ENCODE results near the gene GAK.

GAK gene

GRCh38 chr4:844752-845232, 87.3 kb downstream of the GAK start:
- no peak for DNase-seq

- no peak for DNase-seq
These were observed 92.3 kb downstream of the GAK start for GRCh38 chr4:839675-840443.

GRCh38 chr4:837772-838171, 94.3 kb downstream of the GAK start:
- DNase-seq, result no peak

- DNase-seq, result no peak
These were observed 95.3 kb downstream of the GAK start for GRCh38 chr4:836750-837301.

- no peak for DNase-seq
These were observed 96.1 kb downstream of the GAK start for GRCh38 chr4:836003-836511.

GRCh38 chr4:835148-836002, 96.7 kb downstream of the GAK start:
- no peak for DNase-seq

- DNase-seq, result no peak
These were observed 97.6 kb downstream of the GAK start for GRCh38 chr4:834368-835147.

- DNase-seq, result no peak
These were observed 98.3 kb downstream of the GAK start for GRCh38 chr4:833731-834367.

GRCh38 chr4:833156-833555, 99.0 kb downstream of the GAK start:
- DNase-seq, result no peak

GRCh38 chr4:832536-832935, 99.6 kb downstream of the GAK start:
- no peak for DNase-seq

- no peak for DNase-seq
These were observed 100.0 kb downstream of the GAK start for GRCh38 chr4:832108-832507.

- no peak for DNase-seq
These were observed 100.7 kb downstream of the GAK start for GRCh38 chr4:831483-831805.

GRCh38 chr4:830601-831482, 101.3 kb downstream of the GAK start:
- no peak for DNase-seq

- DNase-seq, result no peak
These were observed 102.1 kb downstream of the GAK start for GRCh38 chr4:829761-830600.

- DNase-seq, result no peak
These were observed 102.8 kb downstream of the GAK start for GRCh38 chr4:829291-829690.

- DNase-seq, result no peak
These were observed 103.4 kb downstream of the GAK start for GRCh38 chr4:828641-829271.

GRCh38 chr4:827209-828081, 104.7 kb downstream of the GAK start:
- DNase-seq, result no peak

- no peak for DNase-seq
These were observed 105.5 kb downstream of the GAK start for GRCh38 chr4:826508-827208.

All from NCI-H187 treated with DMSO at 0.1 percent for 48 hours (cell line).